HG03575 (cell line): ENCODE data around the gene OR2J2.
"Not testable (repeated sequence)": the region's sequence is repeated elsewhere in the genome, so short reads cannot be mapped to it uniquely, and the experiment has no call there.

Experiments
- ATAC-seq: cut with Tn5 transposase; IDR thresholded peaks from one replicate; pipeline ENCODE4 v1.9.1; 2021; ENCODE audit not compliant: unreplicated experiment, insufficient number of reproducible peaks, low FRiP score; ENCODE audit errors: extremely low read depth

The OR2J2 gene

DNA sequence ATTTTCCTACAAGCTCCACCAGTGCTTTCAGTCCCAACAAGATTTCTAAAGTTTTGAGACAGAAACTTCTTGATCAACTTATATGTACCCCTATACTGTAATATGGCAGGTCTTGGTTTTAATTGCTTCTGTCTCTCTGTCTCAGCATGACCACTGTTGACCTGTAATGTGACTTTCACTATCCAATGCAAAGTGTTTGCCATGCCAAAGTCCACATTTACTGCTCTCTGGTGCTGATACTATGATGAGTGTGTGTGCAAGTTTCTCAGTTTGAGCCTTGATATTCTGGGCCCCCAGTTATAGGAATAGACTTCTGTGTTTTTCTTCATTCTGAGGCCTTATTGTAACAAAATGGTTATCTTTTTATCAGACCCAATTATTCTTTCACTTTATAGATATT lies 45.8 kb downstream of the OR2J2 start:
- no peak for ATAC-seq

DNA sequence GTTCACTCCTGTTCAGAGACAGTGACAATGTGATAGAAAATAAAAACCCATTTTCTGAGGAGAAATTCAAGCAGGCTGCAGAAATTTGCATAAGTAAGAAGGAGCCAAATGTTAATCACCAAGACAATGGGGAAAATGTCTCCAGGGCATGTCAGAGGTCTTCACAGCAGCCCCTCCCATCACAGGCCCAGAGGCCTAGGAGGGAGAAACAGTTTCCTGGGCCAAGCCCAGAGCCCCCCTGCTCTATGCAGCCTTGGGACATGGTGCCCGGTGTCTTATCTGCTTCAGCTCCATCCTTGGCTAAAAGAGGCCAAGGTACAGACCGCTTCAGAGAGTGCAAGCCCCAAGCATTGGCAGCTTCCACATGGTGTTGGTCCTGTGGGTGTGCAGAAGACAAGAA lies 46.5 kb downstream of the OR2J2 start:
- ATAC-seq = not testable (repeated sequence)

- not testable (repeated sequence) for ATAC-seq
Observed at GRCh38 chr6:29218056-29218455, 47.3 kb downstream of the OR2J2 start.
